HG02973 (cell line): ENCODE measurements around the gene FAAP20.
A peak's percentile ranks its signal among the peaks of the same experiment; 100 is the strongest.

Experiments used
- ATAC-seq: cut with Tn5 transposase; IDR thresholded peaks from one replicate; pipeline ENCODE4 v1.9.1; 2021; ENCODE audit warnings: moderate library complexity; ENCODE audit not compliant: unreplicated experiment

The FAAP20 gene

GRCh38 chr1:2212532-2213491 lies 18.2 kb upstream of the FAAP20 start:
- no peak for ATAC-seq

- ATAC-seq: no peak
These were observed 17.6 kb upstream of the FAAP20 start for GRCh38 chr1:2212274-2212531.

GRCh38 chr1:2210786-2211185 lies 16.2 kb upstream of the FAAP20 start:
- ATAC-seq: no peak

- no peak for ATAC-seq
These were observed 15.6 kb upstream of the FAAP20 start for GRCh38 chr1:2210084-2210653.

GRCh38 chr1:2209400-2210083 lies 15.0 kb upstream of the FAAP20 start:
- no peak for ATAC-seq

GRCh38 chr1:2208309-2209239 lies 14.0 kb upstream of the FAAP20 start:
- no peak for ATAC-seq

GRCh38 chr1:2206813-2207487 lies 12.4 kb upstream of the FAAP20 start:
- ATAC-seq: no peak

- ATAC-seq: peak; percentile 57
These were observed 10.8 kb upstream of the FAAP20 start for GRCh38 chr1:2205191-2205952.

GRCh38 chr1:2204415-2205190 lies 10.0 kb upstream of the FAAP20 start:
- ATAC-seq: no peak

GRCh38 chr1:2203671-2204414 lies 9.3 kb upstream of the FAAP20 start:
- no peak for ATAC-seq

- no peak for ATAC-seq
These were observed 8.4 kb upstream of the FAAP20 start for GRCh38 chr1:2202843-2203601.

- no peak for ATAC-seq
These were observed 7.5 kb upstream of the FAAP20 start for GRCh38 chr1:2202008-2202575.

GRCh38 chr1:2201062-2201461 lies 6.5 kb upstream of the FAAP20 start:
- ATAC-seq: no peak

GRCh38 chr1:2200308-2200943 lies 5.9 kb upstream of the FAAP20 start:
- no peak for ATAC-seq

- peak; percentile 30 for ATAC-seq
These were observed 4.7 kb upstream of the FAAP20 start for GRCh38 chr1:2199042-2199810.

GRCh38 chr1:2198571-2198970 lies 4.0 kb upstream of the FAAP20 start:
- no peak for ATAC-seq
